ENCODE measurements around the gene HSFX3.
"Not testable (repeated sequence)": the region's sequence is repeated elsewhere in the genome, so short reads cannot be mapped to it uniquely, and the experiment has no call there.

The HSFX3 gene

GRCh38 chrX:149527705-149528104 is 22.0 kb downstream of the HSFX3 start:
- TF ChIP-seq CTCF (conservative IDR thresholded peaks at IDR 0.05): peak; percentile 69
- no peak overlapping the region for H3K27ac ChIP-seq

- H3K27ac ChIP-seq: not testable (repeated sequence)
Measured at GRCh38 chrX:149526318-149527033, 23.2 kb downstream of the HSFX3 start.

GRCh38 chrX:149525903-149526302 is 23.8 kb downstream of the HSFX3 start:
- H3K27ac ChIP-seq: not testable (repeated sequence)

- H3K27ac ChIP-seq: not testable (repeated sequence)
Measured at GRCh38 chrX:149525389-149525788, 24.3 kb downstream of the HSFX3 start.

GRCh38 chrX:149522916-149523315 is 26.8 kb downstream of the HSFX3 start:
- H3K27ac ChIP-seq: no peak overlapping the region
- no peak for TF ChIP-seq CTCF (conservative IDR thresholded peaks at IDR 0.05)

GRCh38 chrX:149521438-149521837 is 28.3 kb downstream of the HSFX3 start:
- H3K27ac ChIP-seq: no peak overlapping the region
- TF ChIP-seq CTCF (conservative IDR thresholded peaks at IDR 0.05): no peak

GRCh38 chrX:149520636-149521277 is 29.0 kb downstream of the HSFX3 start:
- not testable (repeated sequence) for H3K27ac ChIP-seq

GRCh38 chrX:149518236-149518635 is 31.5 kb downstream of the HSFX3 start:
- TF ChIP-seq CTCF (conservative IDR thresholded peaks at IDR 0.05): no peak
- H3K27ac ChIP-seq: no peak overlapping the region

- no peak for TF ChIP-seq CTCF (conservative IDR thresholded peaks at IDR 0.05)
- H3K27ac ChIP-seq: no peak overlapping the region
Measured at GRCh38 chrX:149517308-149517707, 32.4 kb downstream of the HSFX3 start.

- H3K27ac ChIP-seq: no peak overlapping the region
- TF ChIP-seq CTCF (conservative IDR thresholded peaks at IDR 0.05): no peak
Measured at GRCh38 chrX:149516604-149517003, 33.1 kb downstream of the HSFX3 start.

Data from VCaP (cell line).